Measurements from ENCODE around the gene ABHD2. TPM values are rescaled to one million over a fixed set of nuclear protein-coding genes. Genes with fewer than 3 reads are reported as not detected.

ABHD2 gene
- total and polyA plus RNA-seq, 9 of the 15 experiments (the other 6 are each of a cell fraction or from before 2014, with no cell fraction given), result 16.9 to 99.8 (median 47.5) TPM

DNA sequence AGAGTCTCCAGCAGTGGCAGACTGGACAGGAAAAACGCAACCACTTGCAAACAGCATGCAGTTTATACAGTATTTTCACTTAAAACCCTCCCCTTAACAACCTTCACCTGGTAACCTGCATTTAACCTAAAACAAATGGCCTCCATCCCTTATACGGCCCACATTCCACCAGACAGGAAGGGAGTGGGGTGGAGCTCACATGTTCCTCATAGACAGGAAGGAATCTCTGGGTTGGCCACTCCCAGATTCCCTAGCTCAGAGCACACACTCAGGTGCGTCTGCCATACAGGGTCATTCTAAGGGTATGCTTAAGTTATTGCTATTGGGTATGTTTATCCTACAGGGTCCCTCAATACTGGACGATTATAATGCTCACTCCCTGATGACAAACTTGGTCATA is 16.8 kb upstream of the ABHD2 start:
- no peaks in the 10 kb centered on the region for H3K27me3 ChIP-seq (ENCODE audit: control insufficient read depth in 2 of 2, insufficient read depth in 2 of 2, low read length in 2 of 2)
- no peak for TF ChIP-seq SIN3B (IDR thresholded peaks at IDR 0.05; ENCODE audit: low read depth)
- TF ChIP-seq, protein P1, sequence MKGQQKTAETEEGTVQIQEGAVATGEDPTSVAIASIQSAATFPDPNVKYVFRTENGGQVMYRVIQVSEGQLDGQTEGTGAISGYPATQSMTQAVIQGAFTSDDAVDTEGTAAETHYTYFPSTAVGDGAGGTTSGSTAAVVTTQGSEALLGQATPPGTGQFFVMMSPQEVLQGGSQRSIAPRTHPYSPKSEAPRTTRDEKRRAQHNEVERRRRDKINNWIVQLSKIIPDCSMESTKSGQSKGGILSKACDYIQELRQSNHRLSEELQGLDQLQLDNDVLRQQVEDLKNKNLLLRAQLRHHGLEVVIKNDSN (CRISPR knock-in tag; IDR thresholded peaks at IDR 0.05), result peak; percentile 18; the same call in 1 of the 2 replicates
- TF ChIP-seq TEAD1 (CRISPR knock-in tag; IDR thresholded peaks at IDR 0.05), result 0 out of 4 replicates have a peak, but pooled peaks of 1 of the 2 experiments have one; percentile 27
- 0 out of 2 replicates have a peak, but pooled peaks have one; percentile 35 for TF ChIP-seq ZNF592 (IDR thresholded peaks at IDR 0.05)
- 0 out of 2 replicates have a peak, but pooled peaks have one; percentile 20 for TF ChIP-seq DMBX1 (CRISPR knock-in tag; IDR thresholded peaks at IDR 0.05; ENCODE audit: borderline replicate concordance)
- TF ChIP-seq ZNF280A (IDR thresholded peaks at IDR 0.05; ENCODE audit: low read depth, partially characterized antibody), result no peak
- H3K27ac ChIP-seq (ENCODE audit: extremely low read depth, low read depth, low read length), result peak overlapping the region; percentile 72
- intact Hi-C loops (cut with micrococcal nuclease) (no loop called here), in situ Hi-C loops (cut with MboI) (no loop called here)
- ATAC-seq, result peak; percentile 9; the same call in 1 of the 3 replicates
- no peak overlapping the region for H3K4me2 ChIP-seq (ENCODE audit: insufficient read depth, low read length)
- H3K9ac ChIP-seq (ENCODE audit: insufficient read depth in 1 of 2, low read depth in 2 of 2, low read length in 2 of 2), result no peak overlapping the region
- POLR2A ChIA-PET, result interaction anchor here (0.9 to 1.4 kb wide), 3 partner anchors 8 to 13 kb away, joined by 3 to 7 read pairs (median 3); no protein-coding TSS in a partner anchor
- no peak for DNase-seq (ENCODE audit: extremely low read depth in 1 of 4, low spot score in 3 of 4)
- no peak overlapping the region for H3K4me3 ChIP-seq
- no peaks in the 10 kb centered on the region for H3K9me1 ChIP-seq (ENCODE audit: control insufficient read depth, insufficient read depth, low read length)
- FAIRE-seq, result peak; percentile 70
- peaks cover 31 to 58% of the 10 kb centered on the region in 2 experiments for H3K4me1 ChIP-seq (replicated peaks in 1 of 2; ENCODE audit: control insufficient read depth in 2 of 2, insufficient read depth in 2 of 2, low read length in 2 of 2)
- peak overlapping the region; percentile 81 for H2AFZ ChIP-seq (ENCODE audit: low read depth, low read length)
- H3K79me2 ChIP-seq (ENCODE audit: control insufficient read depth, insufficient read depth, low read length), result no peaks in the 10 kb centered on the region
- H4K20me1 ChIP-seq (replicated peaks; ENCODE audit: control insufficient read depth, insufficient read depth, low read length), result no peaks in the 10 kb centered on the region
- no TSS peak for BruUV-seq (replicated peaks)
- WGBS (ENCODE audit: insufficient coverage, low coverage, missing lambda C conversion rate), result 33% methylated on average over 4 of the region's 4 CpGs
- peaks cover 23% of the 10 kb centered on the region for H3K9me3 ChIP-seq (replicated peaks; ENCODE audit: control insufficient read depth, insufficient read depth, low read depth, low read length)
- CTCF ChIA-PET (ENCODE audit: low intra/inter-chr PET ratio), result no interaction called here
- H3K36me3 ChIP-seq (ENCODE audit: control insufficient read depth, insufficient read depth, low read length), result no peaks in the 10 kb centered on the region
